ENCODE data around the gene C1orf167. TPM values are rescaled to one million over a fixed set of nuclear protein-coding genes. Genes with fewer than 3 reads are reported as not detected.

The C1orf167 gene
- total RNA-seq, 4 donors from 2014 or later, result 0.21 to 0.82 TPM; not detected in 2

GRCh38 chr1:11826946-11827345, 65.0 kb downstream of the C1orf167 start:
- intact Hi-C loops (cut with DNase I; ENCODE audit: low total_unique reads), result no loop called here
- TF ChIP-seq CTCF (IDR thresholded peaks at IDR 0.05) (no peak), POLR2A (IDR thresholded peaks at IDR 0.05) (no peak)
- H3K36me3 ChIP-seq, result no peaks in the 10 kb centered on the region
- H3K27ac ChIP-seq, result no peak overlapping the region
- no peak overlapping the region for H3K4me3 ChIP-seq
- no peak for DNase-seq
- no peaks in the 10 kb centered on the region for H3K27me3 ChIP-seq
- no peaks in the 10 kb centered on the region for H3K4me1 ChIP-seq
- no peaks in the 10 kb centered on the region for H3K9me3 ChIP-seq

- Histone ChIP-seq H3K4me1 (no peaks in the 10 kb centered on the region), H3K36me3 (no peaks in the 10 kb centered on the region), H3K9me3 (no peaks in the 10 kb centered on the region), H3K4me3 (no peak overlapping the region), H3K27me3 (no peaks in the 10 kb centered on the region), H3K27ac (no peak overlapping the region)
- TF ChIP-seq CTCF (IDR thresholded peaks at IDR 0.05) (no peak), POLR2A (IDR thresholded peaks at IDR 0.05) (no peak)
- DNase-seq, result no peak
- intact Hi-C loops (cut with DNase I; ENCODE audit: low total_unique reads), result no loop called here
These were observed 66.5 kb downstream of the C1orf167 start for GRCh38 chr1:11828511-11828910.

DNA sequence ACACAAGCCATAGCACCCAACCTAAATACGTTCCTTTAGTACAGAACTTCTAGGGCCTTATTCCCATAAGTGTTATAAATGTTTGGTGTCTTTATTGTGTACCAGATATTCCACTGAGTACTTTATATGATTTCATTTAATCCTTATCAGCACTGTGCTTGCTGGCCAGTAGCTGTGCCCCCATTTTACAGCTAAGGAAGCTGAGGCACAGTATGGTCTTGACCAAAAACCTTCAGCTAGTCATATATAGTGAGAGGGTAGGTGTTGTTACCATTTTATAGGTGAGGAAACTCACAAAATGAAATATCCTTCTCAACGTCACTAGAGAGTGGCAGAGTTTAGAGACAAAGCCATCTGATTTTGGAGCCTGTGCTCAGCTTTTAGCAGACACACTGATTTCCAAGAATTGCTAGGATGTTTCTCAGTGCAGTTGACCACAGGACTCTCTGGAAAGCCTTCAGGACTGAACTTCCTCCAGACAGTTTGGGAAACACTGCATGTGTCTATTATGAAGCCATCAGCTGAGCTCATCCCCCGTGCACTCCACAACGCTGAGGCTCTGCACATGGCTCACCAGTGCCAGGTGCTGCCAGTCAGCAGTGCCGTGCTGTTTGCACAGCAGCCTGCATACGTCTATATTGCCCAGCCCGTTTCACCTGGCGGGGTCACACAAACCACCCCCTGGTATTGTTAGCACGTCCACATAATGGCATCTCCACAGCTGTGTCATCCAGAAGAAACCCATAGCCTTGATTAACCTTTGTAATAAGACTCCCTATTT, 70.1 kb downstream of the C1orf167 start:
- Histone ChIP-seq H3K4me3 (no peak overlapping the region), H3K4me1 (no peaks in the 10 kb centered on the region), H3K27me3 (no peaks in the 10 kb centered on the region), H3K36me3 (no peaks in the 10 kb centered on the region), H3K27ac (no peak overlapping the region), H3K9me3 (no peaks in the 10 kb centered on the region)
- intact Hi-C loops (cut with DNase I; ENCODE audit: low total_unique reads), result loop anchor here (10.0 kb wide), 1 partner anchor 63 kb away; no protein-coding TSS in a partner anchor
- no peak for DNase-seq
- TF ChIP-seq POLR2A (IDR thresholded peaks at IDR 0.05), result no peak
- TF ChIP-seq CTCF (IDR thresholded peaks at IDR 0.05), result no peak

DNA sequence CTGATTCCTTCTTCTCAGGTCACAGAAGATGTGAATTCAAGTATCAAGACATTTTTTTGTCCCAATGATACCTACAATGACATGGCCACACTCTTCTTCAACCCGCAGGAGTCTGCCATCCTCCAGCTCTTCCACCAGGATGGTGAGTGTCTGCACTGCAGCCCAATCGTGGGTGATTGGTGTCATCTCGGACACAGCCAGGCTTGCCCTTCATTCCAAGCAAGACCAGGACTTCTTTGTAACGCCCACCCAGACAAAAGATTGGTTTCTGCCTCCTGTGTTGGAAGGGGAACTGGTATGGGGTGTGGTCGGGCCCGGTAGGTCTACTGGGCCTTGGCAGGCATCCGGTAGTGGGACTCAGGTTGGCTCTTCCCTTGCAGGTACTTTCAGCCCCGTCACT, 71.5 kb downstream of the C1orf167 start:
- no peak overlapping the region for H3K27ac ChIP-seq
- intact Hi-C loops (cut with DNase I; ENCODE audit: low total_unique reads), result loop anchor here (10.0 kb wide), 1 partner anchor 61 kb away; no protein-coding TSS in a partner anchor
- H3K4me1 ChIP-seq, result no peaks in the 10 kb centered on the region
- H3K9me3 ChIP-seq, result no peaks in the 10 kb centered on the region
- H3K27me3 ChIP-seq, result no peaks in the 10 kb centered on the region
- no peak for DNase-seq
- H3K4me3 ChIP-seq, result no peak overlapping the region
- H3K36me3 ChIP-seq, result no peaks in the 10 kb centered on the region
- TF ChIP-seq CTCF (IDR thresholded peaks at IDR 0.05) (no peak), POLR2A (IDR thresholded peaks at IDR 0.05) (no peak)

DNA sequence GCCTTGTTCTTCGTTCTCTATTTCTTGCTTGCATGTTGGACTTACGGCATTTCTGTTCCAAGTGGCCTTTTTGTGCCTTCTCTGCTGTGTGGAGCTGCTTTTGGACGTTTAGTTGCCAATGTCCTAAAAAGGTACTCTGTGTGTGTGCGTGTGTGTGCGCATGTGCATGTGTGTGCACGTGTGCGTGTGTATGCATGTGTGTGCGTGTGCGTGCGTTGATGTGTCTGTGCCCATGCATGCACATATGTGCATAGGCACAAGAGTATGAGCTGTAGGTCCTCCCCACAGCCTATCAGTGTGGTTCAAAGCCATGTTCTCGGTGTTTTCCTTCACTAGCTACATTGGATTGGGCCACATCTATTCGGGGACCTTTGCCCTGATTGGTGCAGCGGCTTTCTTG, 71.9 kb downstream of the C1orf167 start:
- Histone ChIP-seq H3K27ac (no peak overlapping the region), H3K9me3 (no peaks in the 10 kb centered on the region), H3K36me3 (no peaks in the 10 kb centered on the region), H3K4me3 (no peak overlapping the region), H3K4me1 (no peaks in the 10 kb centered on the region), H3K27me3 (no peaks in the 10 kb centered on the region)
- no peak for TF ChIP-seq POLR2A (IDR thresholded peaks at IDR 0.05)
- TF ChIP-seq CTCF (IDR thresholded peaks at IDR 0.05), result no peak
- intact Hi-C loops (cut with DNase I; ENCODE audit: low total_unique reads), result loop anchor here (10.0 kb wide), 1 partner anchor 61 kb away; no protein-coding TSS in a partner anchor
- no peak for DNase-seq

Data from uterus (tissue), 4 donors.